GM20000 (cell line): Measurements from ENCODE around the gene MRS2.

Source experiments
- DNase-seq: peaks from one replicate; pipeline ENCODE4 v3.0.0; 2012; ENCODE audit warnings: low spot score
- TF ChIP-seq, protein P1 (sequence below): IDR thresholded peaks from 2 replicates; pipeline ENCODE4 v1.5.1; 2012; ENCODE audit warnings: mild to moderate bottlenecking, control low read depth; ENCODE audit errors: extremely low read depth, missing control alignments

MRS2 gene

DNA sequence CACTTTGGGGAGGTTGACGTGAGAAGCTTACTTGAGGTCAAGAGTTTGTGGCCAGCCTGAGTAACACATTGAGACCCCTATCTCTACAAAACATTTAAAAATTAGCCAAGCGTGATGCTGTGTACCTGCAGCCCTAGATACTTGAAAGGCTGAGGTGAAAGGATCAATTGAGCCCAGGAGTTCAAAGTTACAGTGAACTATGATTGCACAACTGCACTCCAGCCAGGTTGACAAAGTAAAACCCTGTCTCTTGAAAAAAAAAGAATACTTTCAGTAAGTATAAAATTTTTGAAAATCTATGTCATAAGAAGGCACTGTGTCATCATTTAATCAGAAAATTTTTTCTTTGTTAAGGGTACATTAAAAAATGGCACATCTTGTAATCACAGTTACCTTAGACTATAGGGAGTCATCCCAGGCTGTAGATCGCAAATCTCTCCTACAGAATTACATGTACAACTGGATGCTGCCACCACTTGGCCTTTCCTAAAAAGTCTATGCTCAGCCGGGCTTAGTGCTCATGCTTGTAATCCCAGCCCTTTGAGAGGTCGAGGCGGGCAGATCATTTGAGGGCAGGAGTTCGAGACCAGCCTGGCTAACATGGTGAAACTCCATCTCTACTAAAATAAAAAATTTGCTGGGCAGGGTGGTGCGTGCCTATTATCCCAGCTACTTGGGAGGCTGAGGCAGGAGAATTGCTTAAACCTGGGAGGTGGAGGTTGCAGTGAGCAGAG, 17.0 kb upstream of the MRS2 start:
- TF ChIP-seq, protein P1, sequence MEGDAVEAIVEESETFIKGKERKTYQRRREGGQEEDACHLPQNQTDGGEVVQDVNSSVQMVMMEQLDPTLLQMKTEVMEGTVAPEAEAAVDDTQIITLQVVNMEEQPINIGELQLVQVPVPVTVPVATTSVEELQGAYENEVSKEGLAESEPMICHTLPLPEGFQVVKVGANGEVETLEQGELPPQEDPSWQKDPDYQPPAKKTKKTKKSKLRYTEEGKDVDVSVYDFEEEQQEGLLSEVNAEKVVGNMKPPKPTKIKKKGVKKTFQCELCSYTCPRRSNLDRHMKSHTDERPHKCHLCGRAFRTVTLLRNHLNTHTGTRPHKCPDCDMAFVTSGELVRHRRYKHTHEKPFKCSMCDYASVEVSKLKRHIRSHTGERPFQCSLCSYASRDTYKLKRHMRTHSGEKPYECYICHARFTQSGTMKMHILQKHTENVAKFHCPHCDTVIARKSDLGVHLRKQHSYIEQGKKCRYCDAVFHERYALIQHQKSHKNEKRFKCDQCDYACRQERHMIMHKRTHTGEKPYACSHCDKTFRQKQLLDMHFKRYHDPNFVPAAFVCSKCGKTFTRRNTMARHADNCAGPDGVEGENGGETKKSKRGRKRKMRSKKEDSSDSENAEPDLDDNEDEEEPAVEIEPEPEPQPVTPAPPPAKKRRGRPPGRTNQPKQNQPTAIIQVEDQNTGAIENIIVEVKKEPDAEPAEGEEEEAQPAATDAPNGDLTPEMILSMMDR, result no peak
- DNase-seq, result no peak

DNA sequence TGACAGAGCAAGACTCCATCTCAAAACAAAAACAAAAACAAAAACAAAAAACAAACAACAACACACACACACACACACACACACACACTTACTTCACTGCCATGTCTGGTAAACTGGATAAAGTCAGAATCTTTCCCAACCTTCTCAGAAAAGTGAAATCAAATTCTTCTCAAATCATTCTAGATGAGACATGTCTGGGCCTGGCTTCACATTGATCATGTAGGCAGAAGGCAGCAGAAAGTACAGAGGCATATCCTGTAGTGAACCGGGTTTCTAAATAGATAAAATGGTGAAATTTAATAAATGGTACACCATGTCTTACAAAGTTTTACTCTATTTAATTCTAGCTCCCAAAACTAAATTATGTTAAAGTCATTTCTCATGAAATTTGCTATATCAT, 14.9 kb upstream of the MRS2 start:
- DNase-seq, result no peak
- TF ChIP-seq, protein P1, result no peak

DNA sequence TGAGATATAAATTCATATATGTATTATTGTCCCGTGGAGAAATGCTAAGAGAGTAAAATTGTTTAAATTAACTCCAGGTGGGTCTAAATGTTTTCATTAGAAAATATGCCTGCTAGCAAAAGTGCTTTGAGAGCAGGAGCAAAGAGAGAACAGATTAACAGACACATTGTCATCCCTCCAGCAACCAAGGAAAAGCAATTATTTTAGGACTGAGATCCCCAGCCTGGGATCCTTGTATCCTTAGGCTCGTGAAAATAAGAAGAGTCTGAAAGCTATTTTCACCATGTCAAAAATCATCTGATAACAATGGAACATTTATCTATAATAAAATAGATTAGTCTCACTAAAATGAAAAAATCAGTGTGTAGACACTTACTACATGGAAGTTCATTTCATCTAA, 11.5 kb upstream of the MRS2 start:
- DNase-seq, result no peak
- TF ChIP-seq, protein P1, result no peak

DNA sequence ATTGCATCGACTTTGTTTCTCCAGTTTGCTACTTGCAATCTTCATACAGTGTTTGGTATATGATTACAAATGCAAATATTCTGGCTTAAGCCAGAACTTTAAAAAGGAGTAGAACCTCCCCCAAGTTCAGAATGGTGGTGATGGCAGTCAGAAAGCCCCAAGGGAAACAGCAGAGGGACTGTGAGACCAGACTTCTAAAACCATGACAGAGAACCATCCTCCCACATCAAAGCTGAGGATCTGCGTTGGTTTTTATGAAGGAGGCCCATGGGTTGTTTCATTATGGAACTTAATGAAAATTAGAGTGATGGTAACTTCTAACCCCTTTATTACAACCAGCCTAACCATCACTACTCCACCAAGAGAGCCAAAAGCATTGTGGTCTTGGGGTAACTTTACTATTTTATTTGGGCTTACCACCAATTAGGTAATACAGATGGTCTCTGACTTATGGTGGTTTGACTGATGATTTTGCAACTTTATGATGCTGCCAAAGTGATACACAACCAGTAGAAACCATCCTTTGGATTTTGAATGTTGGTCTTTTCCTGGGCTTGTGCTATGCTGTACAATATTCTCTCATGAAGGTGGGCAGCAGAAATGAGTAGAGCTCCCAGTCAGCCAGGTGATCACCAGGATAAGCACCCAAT, 10.9 kb upstream of the MRS2 start:
- peak; percentile 62 for DNase-seq
- TF ChIP-seq, protein P1, result no peak

DNA sequence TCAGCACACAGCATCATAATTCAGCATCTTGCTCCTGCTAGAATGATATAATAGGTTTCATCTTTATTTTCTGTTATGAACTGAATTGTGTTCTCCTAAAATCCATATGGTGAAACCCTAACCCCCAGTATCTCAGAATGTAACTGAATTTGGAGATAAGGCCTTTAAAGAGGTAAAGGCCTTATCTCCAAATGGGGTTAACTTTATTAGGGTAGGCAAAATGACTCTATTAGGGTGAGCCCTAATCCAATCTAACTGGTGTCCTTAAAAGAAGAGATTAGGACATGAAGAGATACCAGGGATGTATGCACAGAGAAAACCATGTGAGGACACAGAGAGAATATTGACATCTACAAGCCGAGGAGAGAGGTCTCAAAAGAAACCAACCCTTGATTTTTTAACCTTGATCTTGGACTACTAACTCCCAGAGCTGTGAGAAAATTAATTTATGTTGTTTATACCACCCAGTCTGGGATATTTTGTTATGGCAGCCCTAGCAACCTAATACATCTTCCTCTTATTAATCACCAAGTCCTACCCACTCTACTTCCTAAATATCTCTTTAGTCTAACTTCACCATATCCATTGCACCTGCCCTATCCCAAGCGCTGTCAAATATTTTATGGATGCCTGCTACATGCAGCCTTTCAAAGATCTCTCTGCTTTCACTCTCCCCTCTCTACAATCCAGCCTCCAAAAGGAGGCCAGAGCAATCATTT, 8.5 kb upstream of the MRS2 start:
- DNase-seq, result no peak
- TF ChIP-seq, protein P1, result no peak

DNA sequence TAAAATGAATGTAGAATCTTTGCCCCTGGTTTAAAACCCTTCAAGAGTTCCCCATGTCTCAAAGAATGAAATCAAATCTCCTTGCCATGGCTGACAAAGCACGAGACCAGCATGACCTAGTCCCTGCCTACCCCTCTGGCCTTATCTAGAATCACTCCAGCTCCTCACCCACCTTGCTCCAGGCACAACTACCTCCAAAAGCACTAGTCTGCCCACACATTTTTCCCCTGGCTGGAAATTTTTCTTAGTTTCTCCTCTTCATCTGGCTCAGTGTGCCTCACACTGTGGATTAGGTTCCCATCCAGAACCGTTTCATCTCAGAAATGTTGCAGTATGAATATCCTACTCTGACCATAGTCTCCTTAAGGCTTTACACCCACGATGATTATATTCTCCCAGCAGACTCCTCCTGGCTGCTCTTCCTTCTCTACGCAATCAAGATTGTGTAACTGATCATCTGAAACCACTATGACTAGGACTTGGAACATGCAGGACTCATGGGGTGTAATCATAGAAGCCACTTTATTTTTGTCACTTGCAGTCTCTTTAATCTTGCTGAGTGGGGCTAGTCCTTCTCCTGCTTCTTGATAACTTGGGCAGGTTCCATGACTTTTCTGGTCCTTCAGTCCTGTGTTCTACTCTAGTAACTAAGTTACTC, 7.8 kb upstream of the MRS2 start:
- TF ChIP-seq, protein P1, result no peak
- DNase-seq, result no peak
